ENCODE results near the gene CSRNP2.

GRCh38 chr12:51019927-51020326, 63.5 kb downstream of the CSRNP2 start:
- TF ChIP-seq CTCF (conservative IDR thresholded peaks at IDR 0.05) (no peak), ZFX (IDR thresholded peaks at IDR 0.05) (no peak)
